ENCODE results near the gene RAX2.

- TF ChIP-seq EZH2 (IDR thresholded peaks at IDR 0.05; ENCODE audit: borderline replicate concordance) (no peak), CTCF (IDR thresholded peaks at IDR 0.05; ENCODE audit: poor library complexity) (no peak)
These were observed 35.1 kb upstream of the RAX2 start for GRCh38 chr19:3807131-3807480.

Data from hepatocyte (in vitro differentiated cells).